ENCODE results near the gene PRLR. TPM values are rescaled to one million over a fixed set of nuclear protein-coding genes. Genes with fewer than 3 reads are reported as not detected.

The PRLR gene
- total and polyA plus RNA-seq, 2 of the 8 experiments (the other 6 are each of a cell fraction or from before 2014, with no cell fraction given) = 0.53 to 2.5 TPM

DNA sequence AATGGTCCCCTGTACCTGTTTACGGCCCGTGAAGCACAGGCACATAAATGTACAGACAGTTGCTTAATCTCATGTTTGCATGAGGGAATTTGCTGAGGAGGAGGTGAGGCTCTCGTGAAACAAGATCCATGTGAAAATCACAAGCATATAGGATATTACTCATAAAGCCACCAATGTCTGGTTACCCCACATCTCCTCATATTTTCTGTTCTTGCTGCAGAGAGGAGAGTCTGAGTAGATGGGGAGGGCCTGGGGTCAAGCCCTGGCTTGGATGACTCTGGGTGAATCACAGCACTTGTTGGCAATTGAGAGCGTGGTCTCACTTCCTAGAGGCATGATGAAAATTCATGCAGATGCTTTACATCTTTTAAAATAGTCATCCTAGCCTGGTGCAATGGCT is 183.5 kb downstream of the PRLR start:
- peaks cover 0 to 1% (median 0%) of the 10 kb centered on the region in 4 experiments; a peak in 1 of 7 replicates for H3K27me3 ChIP-seq (replicated peaks in 1 of 4; ENCODE audit: control insufficient read depth in 3 of 4, extremely low read depth in 1 of 4, insufficient read depth in 3 of 4, low read length in 3 of 4)
- no peaks in the 10 kb centered on the region for H3K9me3 ChIP-seq (ENCODE audit: insufficient read depth in 2 of 2, low read depth in 1 of 2, low read length in 1 of 2)
- no peaks in the 10 kb centered on the region for H3K4me1 ChIP-seq (replicated peaks in 1 of 4; ENCODE audit: control insufficient read depth in 3 of 4, insufficient read depth in 4 of 4, low read length in 3 of 4)
- H3K14ac ChIP-seq (ENCODE audit: insufficient read length) = no peak overlapping the region
- H3K56ac ChIP-seq (replicated peaks; ENCODE audit: insufficient read length, low read depth, low read length) = no peak overlapping the region
- H2AK5ac ChIP-seq (ENCODE audit: low read depth, low read length) = no peak overlapping the region
- no peak overlapping the region for H2BK15ac ChIP-seq (ENCODE audit: low read length)
- no peak overlapping the region for H4K8ac ChIP-seq (ENCODE audit: extremely low read depth, insufficient read depth, low read length)
- no peak for TF ChIP-seq RFX5 (IDR thresholded peaks at IDR 0.05; ENCODE audit: borderline replicate concordance, low read depth, low read length)
- no peak for TF ChIP-seq GABPA (IDR thresholded peaks at IDR 0.05; ENCODE audit: borderline replicate concordance, insufficient read depth, low read length)
- TF ChIP-seq CREB1 (IDR thresholded peaks at IDR 0.05) = no peak
- TF ChIP-seq RBBP5 (IDR thresholded peaks at IDR 0.05; ENCODE audit: borderline replicate concordance, low read depth, low read length) = no peak
- no peak for TF ChIP-seq SAP30 (IDR thresholded peaks at IDR 0.05; ENCODE audit: insufficient read depth, insufficient replicate concordance, low read length)
- H3K9ac ChIP-seq (replicated peaks in 1 of 4; ENCODE audit: extremely low read depth in 1 of 4, low read depth in 3 of 4, low read length in 3 of 4) = no peak overlapping the region
- no peaks in the 10 kb centered on the region for H4K20me1 ChIP-seq (replicated peaks in 1 of 2; ENCODE audit: control insufficient read depth in 1 of 2, insufficient read depth in 2 of 2, low read length in 2 of 2)
- H3K36me3 ChIP-seq (ENCODE audit: control insufficient read depth in 2 of 4, insufficient read depth in 4 of 4, low read length in 3 of 4) = no peaks in the 10 kb centered on the region
- no peak overlapping the region for H2BK120ac ChIP-seq (replicated peaks; ENCODE audit: low read depth, low read length)
- no peak overlapping the region for H2BK12ac ChIP-seq (ENCODE audit: low read depth, low read length)
- CTCF ChIA-PET (ENCODE audit: partially characterized antibody) = interaction anchor here (0.7 kb wide), 1 partner anchor 18 kb away, joined by 3 read pairs; no protein-coding TSS in a partner anchor
- H3K23ac ChIP-seq (ENCODE audit: insufficient read length) = no peak overlapping the region
- no peak overlapping the region for H3K18ac ChIP-seq (ENCODE audit: extremely low read depth, low read length)
- 97% methylated on average over 4 of the region's 4 CpGs; no CpG with 5 or more reads in 1 of the 2 experiments for WGBS, 2 experiments (ENCODE audit: extremely low coverage in 1 of 2, insufficient coverage in 1 of 2, insufficient read length in 1 of 2, insufficient replicate concordance in 2 of 2, low coverage in 1 of 2, low lambda C conversion rate in 2 of 2, missing lambda C conversion rate in 1 of 2)
- DNase-seq (ENCODE audit: low read depth in 1 of 2, low spot score in 2 of 2) = no peak
- H3K79me1 ChIP-seq (ENCODE audit: low read depth, low read length) = no peaks in the 10 kb centered on the region
- H3K27ac ChIP-seq (ENCODE audit: low read depth, low read length) = no peak overlapping the region
- no peak overlapping the region for H3K4ac ChIP-seq (replicated peaks; ENCODE audit: insufficient read length, low read depth, low read length)
- no peak overlapping the region for H2BK20ac ChIP-seq (ENCODE audit: low read length)
- H3K79me2 ChIP-seq (ENCODE audit: control insufficient read depth in 1 of 2, insufficient read depth in 2 of 2, low read length in 2 of 2) = no peaks in the 10 kb centered on the region
- H3K4me2 ChIP-seq (ENCODE audit: insufficient read depth in 1 of 2, low read depth in 2 of 2, low read length in 2 of 2) = no peak overlapping the region
- no peaks in the 10 kb centered on the region for H3K23me2 ChIP-seq (ENCODE audit: low read depth, low read length)
- no peak overlapping the region for H4K91ac ChIP-seq (replicated peaks; ENCODE audit: insufficient read length, low read length)
- POLR2A ChIA-PET (ENCODE audit: partially characterized antibody) = no interaction called here
- no peak overlapping the region for H3K4me3 ChIP-seq (ENCODE audit: extremely low read depth in 1 of 4, insufficient read depth in 2 of 4, low read depth in 3 of 4, low read length in 4 of 4)
- no peak overlapping the region for H2AFZ ChIP-seq (ENCODE audit: low read length)
- no peak overlapping the region for H2BK5ac ChIP-seq (ENCODE audit: low read depth, low read length)
- no peak overlapping the region for H4K5ac ChIP-seq (ENCODE audit: insufficient read length, low read depth, low read length)
- no peak for FAIRE-seq
